Uterus (tissue), 2 donors: ENCODE data around the gene ZNF528.

Experiments
- POLR2A ChIP-seq, 2 donors: fragments of 450-650 bp; IDR thresholded peaks; one replicate each; pipeline ENCODE4 v1.6.1; 2016; ENCODE audit warnings: antibody characterized with exemption in 2 of 2, mild to moderate bottlenecking in 1 of 2, moderate library complexity in 1 of 2
- TF ChIP-seq, protein P1 (sequence below), 4 experiments: fragments of 200-600 bp in 2 of 4; fragments of 450-650 bp in 2 of 4; sonication (generic) in 2 of 4; IDR thresholded peaks; one replicate each; pipeline ENCODE4 v1.5.1; 2016 to 2019; ENCODE audit warnings: antibody characterized with exemption in 4 of 4, mild to moderate bottlenecking in 2 of 4, moderate library complexity in 1 of 4

DNA sequence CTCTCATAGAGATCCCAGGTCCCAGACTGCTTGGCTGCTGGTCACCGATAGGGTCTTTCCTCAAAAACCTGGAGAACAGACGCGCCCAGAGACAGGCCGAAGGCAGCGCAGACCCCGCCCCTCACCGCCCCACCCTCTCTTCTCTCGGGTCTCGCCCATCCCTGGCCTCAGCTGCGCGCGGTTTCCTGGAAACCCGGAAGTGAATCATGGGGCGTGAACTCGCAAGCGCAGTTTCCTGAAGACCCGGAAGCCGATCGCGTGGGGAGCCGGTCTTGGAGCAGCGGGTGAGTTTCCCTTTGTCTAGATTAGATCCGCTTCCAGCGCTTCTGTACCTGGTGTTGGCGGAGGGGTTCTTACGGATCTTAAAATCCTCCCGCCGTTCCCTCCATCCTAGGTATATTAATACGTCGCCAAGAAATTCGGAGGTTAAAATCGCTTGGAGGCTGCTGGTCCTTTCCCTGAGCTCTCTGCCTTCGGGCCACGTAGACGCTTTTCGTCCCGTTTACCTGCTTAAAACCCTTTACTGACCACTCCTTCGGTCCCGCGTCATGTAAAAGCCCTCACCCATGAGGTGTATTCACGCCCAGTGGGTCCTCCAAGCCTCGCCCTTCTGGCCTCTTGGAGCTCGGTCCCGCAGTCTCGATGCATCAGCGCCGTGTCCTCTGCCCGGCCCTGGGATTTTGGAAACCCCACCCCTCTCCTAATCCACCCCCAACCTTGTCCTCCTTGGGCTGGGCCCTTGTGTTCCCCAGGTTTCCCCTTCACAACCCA, 55.9 kb downstream of the ZNF528 start, which contains the start of gene ZNF578:
- no peak for TF ChIP-seq POLR2A (IDR thresholded peaks at IDR 0.05)
- TF ChIP-seq, protein P1, sequence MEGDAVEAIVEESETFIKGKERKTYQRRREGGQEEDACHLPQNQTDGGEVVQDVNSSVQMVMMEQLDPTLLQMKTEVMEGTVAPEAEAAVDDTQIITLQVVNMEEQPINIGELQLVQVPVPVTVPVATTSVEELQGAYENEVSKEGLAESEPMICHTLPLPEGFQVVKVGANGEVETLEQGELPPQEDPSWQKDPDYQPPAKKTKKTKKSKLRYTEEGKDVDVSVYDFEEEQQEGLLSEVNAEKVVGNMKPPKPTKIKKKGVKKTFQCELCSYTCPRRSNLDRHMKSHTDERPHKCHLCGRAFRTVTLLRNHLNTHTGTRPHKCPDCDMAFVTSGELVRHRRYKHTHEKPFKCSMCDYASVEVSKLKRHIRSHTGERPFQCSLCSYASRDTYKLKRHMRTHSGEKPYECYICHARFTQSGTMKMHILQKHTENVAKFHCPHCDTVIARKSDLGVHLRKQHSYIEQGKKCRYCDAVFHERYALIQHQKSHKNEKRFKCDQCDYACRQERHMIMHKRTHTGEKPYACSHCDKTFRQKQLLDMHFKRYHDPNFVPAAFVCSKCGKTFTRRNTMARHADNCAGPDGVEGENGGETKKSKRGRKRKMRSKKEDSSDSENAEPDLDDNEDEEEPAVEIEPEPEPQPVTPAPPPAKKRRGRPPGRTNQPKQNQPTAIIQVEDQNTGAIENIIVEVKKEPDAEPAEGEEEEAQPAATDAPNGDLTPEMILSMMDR (IDR thresholded peaks at IDR 0.05), result no peak
